Central memory CD8-positive, alpha-beta T cell (primary cell): ENCODE measurements around the gene LRCH4.
"Not testable (repeated sequence)": the region's sequence is repeated elsewhere in the genome, so short reads cannot be mapped to it uniquely, and the experiment has no call there.

Source experiments
- ATAC-seq: fragments of 150-1000 bp; cut with Tn5 transposase; replicated peaks from 2 replicates; pipeline ENCODE4 v1.10.0; 2022; ENCODE audit warnings: mild to moderate bottlenecking, moderate FRiP score, moderate number of reproducible peaks; ENCODE audit not compliant: poor library complexity, severe bottlenecking; ENCODE audit errors: extremely low read depth
- DNase-seq, 2 donors: peaks; one replicate each; pipeline ENCODE4 v3.0.0; 2021; ENCODE audit warnings: low spot score in 2 of 2
- H3K27ac Mint-ChIP-seq: one replicate; pipeline ENCODE4 v1.8.0; 2022; ENCODE audit warnings: low read depth, mild to moderate bottlenecking, moderate library complexity, mixed read lengths
- H3K27me3 Mint-ChIP-seq: one replicate; pipeline ENCODE4 v1.8.0; 2022; ENCODE audit warnings: mixed read lengths
- H3K36me3 Mint-ChIP-seq: one replicate; pipeline ENCODE4 v1.8.0; 2022; ENCODE audit warnings: mild to moderate bottlenecking, moderate library complexity, mixed read lengths; ENCODE audit not compliant: insufficient read depth
- H3K4me1 Mint-ChIP-seq: one replicate; pipeline ENCODE4 v1.8.0; 2022; ENCODE audit warnings: mixed read lengths
- H3K4me3 Mint-ChIP-seq: one replicate; pipeline ENCODE4 v1.8.0; 2022; ENCODE audit warnings: mild to moderate bottlenecking, moderate library complexity, mixed read lengths
- H3K9me3 Mint-ChIP-seq: one replicate; pipeline ENCODE4 v1.8.0; 2022; ENCODE audit warnings: mixed read lengths

Gene LRCH4

DNA sequence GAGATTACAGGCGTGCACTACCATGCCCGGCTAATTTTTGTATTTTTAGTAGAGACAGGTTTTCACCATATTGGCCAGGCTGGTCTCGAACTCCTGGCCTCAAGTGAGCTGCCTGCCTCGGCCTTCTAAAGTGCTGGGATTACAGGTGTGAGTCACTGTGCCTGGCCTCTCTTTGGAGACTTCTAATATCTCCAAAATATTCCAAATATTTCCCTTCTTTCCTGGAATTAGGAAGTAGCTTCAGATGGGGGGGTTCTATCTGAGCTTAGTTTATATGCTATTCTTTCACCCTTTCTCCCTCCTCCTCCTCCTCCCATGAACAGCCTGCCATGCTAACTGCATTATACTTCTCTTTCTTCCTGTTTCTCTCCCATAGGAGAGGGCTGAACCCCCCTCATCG is 37.5 kb downstream of the LRCH4 start:
- Mint-ChIP-seq H3K4me1 (peaks cover 73% of the 10 kb centered on the region), H3K36me3 (peaks cover 31% of the 10 kb centered on the region), H3K27ac (peak overlapping the region; percentile 93), H3K4me3 (peak overlapping the region; percentile 43)
- H3K27me3 Mint-ChIP-seq, DNase-seq, ATAC-seq, H3K9me3 Mint-ChIP-seq: not testable (repeated sequence)

DNA sequence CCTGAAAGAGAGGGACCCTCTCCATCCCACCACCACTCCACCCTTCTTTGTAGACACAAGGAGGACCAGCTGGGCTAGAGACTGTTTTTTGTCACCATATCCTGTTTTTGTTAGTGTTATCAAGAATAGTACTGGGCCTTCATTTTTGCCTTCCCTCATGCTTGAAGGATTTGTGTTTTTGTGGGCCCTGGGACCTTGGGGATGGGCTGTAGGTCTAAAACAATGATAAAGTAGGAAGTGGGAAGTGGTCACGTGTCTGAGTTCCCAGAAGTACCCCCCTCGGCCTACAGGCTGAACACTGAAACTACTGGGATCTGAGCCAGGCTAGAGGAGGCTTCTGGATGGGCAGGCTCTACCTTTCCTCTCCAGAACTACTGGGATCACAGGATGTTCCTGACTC is 38.1 kb downstream of the LRCH4 start:
- peak overlapping the region; percentile 94 for H3K4me3 Mint-ChIP-seq
- H3K27ac Mint-ChIP-seq, result peak overlapping the region; percentile 93
- peaks cover 26% of the 10 kb centered on the region for H3K36me3 Mint-ChIP-seq
- DNase-seq, result no peak
- no peaks in the 10 kb centered on the region for H3K9me3 Mint-ChIP-seq
- H3K4me1 Mint-ChIP-seq, result peaks cover 79% of the 10 kb centered on the region
- H3K27me3 Mint-ChIP-seq, result no peaks in the 10 kb centered on the region
- no peak for ATAC-seq

DNA sequence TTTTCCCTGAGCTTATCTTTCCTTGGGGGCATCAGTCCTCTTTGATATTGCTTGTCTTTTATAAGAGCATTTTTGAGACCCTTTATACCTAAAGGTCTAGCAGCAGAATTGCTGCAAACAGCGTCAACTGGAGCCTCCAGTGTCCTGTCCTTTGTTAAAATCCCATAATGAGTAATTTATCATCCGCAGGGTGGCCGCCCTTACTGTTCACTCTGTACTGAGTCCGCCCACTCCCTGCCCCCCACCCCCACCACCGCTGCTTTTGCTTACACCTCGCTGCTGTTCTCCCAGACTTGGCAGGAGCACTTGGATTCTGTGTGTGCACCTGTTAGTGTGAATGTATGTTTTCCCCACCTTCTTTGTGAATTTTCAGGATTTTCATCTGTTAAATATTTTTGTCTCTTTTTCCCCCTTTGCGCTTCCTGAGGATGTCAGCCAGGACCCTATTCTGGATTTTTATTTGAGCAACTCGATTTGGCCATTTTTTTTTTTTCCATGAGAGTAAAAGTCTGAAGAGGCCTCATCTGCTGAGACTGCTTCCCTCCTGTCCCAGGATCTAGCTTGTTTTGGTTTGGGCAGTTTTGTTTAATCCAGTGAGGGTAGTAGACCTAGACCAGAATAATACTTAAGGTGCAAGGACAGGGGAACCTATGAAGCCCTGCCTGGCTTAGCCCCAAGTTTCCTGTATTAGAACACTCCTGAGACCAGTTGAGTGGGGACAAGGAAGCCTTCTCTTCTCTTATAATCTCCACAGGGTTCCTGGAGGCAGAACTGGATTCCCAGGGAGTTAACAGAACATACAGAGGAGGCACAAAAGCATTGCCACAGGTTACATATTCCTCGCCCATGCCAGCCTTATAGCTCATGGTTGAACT is 38.8 kb downstream of the LRCH4 start:
- H3K9me3 Mint-ChIP-seq, result no peaks in the 10 kb centered on the region
- no peak for ATAC-seq

DNA sequence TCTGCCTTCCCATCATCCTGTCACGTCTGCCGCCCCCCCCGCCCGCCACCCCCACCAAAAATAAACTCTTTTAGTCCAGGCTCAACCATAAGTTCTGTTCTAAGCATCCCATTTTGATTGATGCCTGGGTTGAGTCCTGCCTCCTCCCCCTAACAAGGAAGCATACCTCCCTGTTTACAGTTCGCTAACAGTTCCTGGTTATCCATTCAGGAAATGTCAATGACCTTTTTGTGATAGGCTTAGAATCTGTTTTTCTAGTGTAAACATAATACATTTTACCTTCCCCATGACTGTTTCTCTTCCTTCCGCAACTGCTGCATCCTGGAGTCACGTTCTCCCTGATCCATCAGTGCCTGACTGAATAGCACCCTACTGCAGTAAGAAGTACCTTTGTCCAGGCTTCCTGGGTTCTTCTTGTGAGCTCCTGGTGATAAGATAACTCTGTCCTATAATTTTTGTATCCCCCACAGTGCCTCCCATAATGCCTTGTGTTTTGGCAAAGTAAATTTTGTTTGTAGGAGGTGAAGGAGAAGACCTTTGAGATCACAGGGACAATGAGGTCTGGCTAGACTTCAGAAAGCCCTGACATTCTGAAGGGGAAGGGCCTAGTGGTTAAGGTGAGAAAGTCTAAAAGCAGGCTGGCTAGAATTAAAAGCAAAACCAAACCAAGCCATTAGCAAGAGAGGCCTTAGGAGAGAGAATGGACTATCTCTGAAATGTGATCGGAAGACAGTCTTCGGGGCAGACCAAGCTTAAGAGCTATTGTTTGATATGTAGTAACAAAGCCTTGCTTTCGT is 39.6 kb downstream of the LRCH4 start:
- H3K27me3 Mint-ChIP-seq, result no peaks in the 10 kb centered on the region
- ATAC-seq (peak; percentile 84), DNase-seq (peak in 1 of 2 donors; percentile 38)
- peaks cover 88% of the 10 kb centered on the region for H3K4me1 Mint-ChIP-seq
- H3K27ac Mint-ChIP-seq, result peak overlapping the region; percentile 93
- no peaks in the 10 kb centered on the region for H3K9me3 Mint-ChIP-seq
- peaks cover 23% of the 10 kb centered on the region for H3K36me3 Mint-ChIP-seq
- H3K4me3 Mint-ChIP-seq, result peak overlapping the region; percentile 94

More for the DNA sequence above, 38.8 kb downstream of the LRCH4 start:
- Mint-ChIP-seq H3K36me3 (peaks cover 23% of the 10 kb centered on the region), H3K27me3 (no peaks in the 10 kb centered on the region), H3K4me1 (peaks cover 81% of the 10 kb centered on the region), H3K27ac (peak overlapping the region; percentile 93), H3K4me3 (peak overlapping the region; percentile 94)
- DNase-seq, result no peak

DNA sequence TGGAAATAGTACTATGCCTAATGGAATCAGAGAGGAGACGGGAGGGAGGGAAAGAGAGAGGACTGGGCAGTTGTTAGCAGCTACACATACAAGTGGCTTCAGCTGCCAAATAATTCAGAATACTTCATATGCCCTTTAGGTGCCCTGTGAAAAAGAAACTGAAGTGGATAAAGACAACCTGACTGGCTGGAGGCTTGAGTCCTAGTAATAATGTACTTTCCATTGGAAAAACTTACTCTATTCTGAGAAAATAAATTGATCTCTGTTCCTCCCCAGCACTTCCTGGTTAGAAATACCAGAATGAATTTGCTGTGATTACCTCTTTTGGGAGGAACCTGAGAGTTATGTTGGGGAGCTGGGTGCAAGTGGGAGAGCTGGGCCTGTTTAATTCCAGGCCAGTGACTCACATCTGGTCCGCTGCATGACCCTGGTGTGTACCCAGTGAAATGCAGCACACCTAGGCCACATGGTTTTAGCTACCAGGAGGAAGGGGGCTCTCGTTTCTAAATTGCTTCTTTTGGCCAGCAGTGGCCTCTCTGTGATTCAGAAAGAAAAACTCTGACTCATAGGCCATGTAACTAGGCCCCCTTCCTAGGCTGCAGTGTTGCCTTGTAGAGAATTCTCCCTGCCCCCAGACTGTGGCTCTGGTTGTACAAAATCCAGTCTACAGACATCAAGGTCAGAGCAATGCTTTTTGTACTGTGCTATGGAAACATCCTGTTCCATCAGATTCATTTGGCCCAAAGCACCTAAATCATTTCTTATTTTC is 40.4 kb downstream of the LRCH4 start:
- H3K9me3 Mint-ChIP-seq, result no peaks in the 10 kb centered on the region
- peaks cover 21% of the 10 kb centered on the region for H3K36me3 Mint-ChIP-seq

DNA sequence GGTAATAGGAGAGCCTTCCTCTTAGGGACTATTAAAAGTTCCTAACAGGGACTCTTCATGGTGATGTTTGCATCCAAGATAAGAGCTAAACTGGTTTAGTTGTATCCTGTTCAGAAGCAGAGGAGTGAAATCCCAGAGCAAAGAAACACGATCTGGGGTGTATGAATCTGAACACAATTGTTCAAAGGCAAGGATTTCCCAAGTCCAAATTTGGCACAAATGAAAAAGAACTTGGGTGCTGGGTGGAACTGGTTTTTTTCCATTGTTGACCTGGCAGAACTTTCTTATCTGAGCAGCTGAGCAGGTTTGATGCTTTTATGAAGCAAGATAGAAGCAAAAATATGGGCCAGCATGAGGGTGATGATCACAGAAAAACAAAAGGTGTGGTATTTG is 41.0 kb downstream of the LRCH4 start:
- H3K9me3 Mint-ChIP-seq, result no peaks in the 10 kb centered on the region
- ATAC-seq (no peak), DNase-seq (no peak)
- peaks cover 84% of the 10 kb centered on the region for H3K4me1 Mint-ChIP-seq
- H3K36me3 Mint-ChIP-seq, result peaks cover 17% of the 10 kb centered on the region
- no peaks in the 10 kb centered on the region for H3K27me3 Mint-ChIP-seq
- H3K27ac Mint-ChIP-seq, result peak overlapping the region; percentile 93
- H3K4me3 Mint-ChIP-seq, result peak overlapping the region; percentile 94

More for the DNA sequence above, 40.4 kb downstream of the LRCH4 start:
- no peaks in the 10 kb centered on the region for H3K27me3 Mint-ChIP-seq
- peak overlapping the region; percentile 93 for H3K27ac Mint-ChIP-seq
- H3K4me1 Mint-ChIP-seq, result peaks cover 90% of the 10 kb centered on the region
- DNase-seq, result no peak
- peak overlapping the region; percentile 94 for H3K4me3 Mint-ChIP-seq
- ATAC-seq, result peak; percentile 37

DNA sequence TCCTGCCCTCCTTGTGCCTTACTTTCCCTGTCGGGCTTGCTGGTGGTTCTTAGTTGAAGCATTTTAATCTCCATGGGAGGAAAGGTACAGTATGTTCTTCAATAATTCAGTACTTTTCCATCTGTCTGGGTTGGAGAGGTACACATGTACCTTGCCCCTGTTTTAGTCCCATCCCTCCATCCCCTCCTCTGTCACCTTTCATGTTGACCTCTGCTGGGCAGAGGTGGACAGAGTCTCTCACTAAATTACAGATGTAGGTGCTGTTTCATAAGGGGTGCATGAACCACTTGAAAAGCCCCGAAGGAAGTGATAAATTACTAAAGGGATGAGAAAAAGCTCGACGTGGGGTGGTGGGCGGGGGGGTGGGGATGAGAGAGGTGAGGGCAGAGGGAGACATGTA is 41.5 kb downstream of the LRCH4 start:
- Mint-ChIP-seq H3K27me3 (no peaks in the 10 kb centered on the region), H3K4me1 (peaks cover 86% of the 10 kb centered on the region), H3K4me3 (peak overlapping the region; percentile 94), H3K27ac (peak overlapping the region; percentile 93), H3K36me3 (peaks cover 13% of the 10 kb centered on the region), H3K9me3 (no peaks in the 10 kb centered on the region)
- DNase-seq, result no peak
- ATAC-seq, result no peak

DNA sequence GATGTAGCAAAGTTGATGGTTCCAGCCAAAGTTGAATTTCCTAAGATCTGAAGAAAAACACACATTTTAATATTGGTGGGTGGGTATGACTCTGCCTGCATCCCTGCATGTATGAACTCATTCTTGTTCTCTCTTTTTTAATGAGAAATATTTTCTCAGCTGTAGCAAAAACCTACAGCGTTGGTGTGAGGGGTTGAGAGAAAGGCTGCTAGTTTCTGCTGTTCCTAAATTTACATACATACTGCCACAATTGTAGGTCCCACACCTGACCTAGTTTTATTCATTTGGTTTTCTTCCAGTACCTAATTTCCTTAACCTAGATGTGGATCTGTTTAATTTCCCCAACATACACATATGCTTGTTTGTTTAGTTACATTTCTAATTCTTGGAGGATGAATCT is 42.3 kb downstream of the LRCH4 start:
- ATAC-seq, result no peak
- no peak for DNase-seq
- peak overlapping the region; percentile 93 for H3K27ac Mint-ChIP-seq
- no peaks in the 10 kb centered on the region for H3K27me3 Mint-ChIP-seq
- H3K36me3 Mint-ChIP-seq, result peaks cover 19% of the 10 kb centered on the region
- peaks cover 87% of the 10 kb centered on the region for H3K4me1 Mint-ChIP-seq
- no peaks in the 10 kb centered on the region for H3K9me3 Mint-ChIP-seq
- peak overlapping the region; percentile 94 for H3K4me3 Mint-ChIP-seq

DNA sequence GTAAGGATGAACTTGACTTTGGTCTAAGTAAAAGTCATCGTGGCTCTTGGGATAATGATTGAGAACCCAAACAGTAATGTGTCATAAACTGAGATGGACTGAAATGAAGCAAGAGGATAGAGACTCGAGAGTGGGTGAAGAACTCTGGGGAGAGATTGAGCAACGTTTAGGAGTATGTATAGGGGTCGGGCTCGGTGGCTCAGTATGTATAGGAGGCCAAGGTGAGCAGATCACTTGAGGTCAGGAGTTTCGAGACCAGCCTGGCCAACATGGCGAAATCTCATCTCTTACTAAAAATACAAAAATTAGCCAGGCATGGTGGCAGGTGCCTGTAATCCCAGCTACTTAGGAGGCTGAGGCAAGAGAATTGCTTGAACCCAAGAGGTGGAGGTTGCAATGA is 44.6 kb downstream of the LRCH4 start:
- not testable (repeated sequence) for DNase-seq

DNA sequence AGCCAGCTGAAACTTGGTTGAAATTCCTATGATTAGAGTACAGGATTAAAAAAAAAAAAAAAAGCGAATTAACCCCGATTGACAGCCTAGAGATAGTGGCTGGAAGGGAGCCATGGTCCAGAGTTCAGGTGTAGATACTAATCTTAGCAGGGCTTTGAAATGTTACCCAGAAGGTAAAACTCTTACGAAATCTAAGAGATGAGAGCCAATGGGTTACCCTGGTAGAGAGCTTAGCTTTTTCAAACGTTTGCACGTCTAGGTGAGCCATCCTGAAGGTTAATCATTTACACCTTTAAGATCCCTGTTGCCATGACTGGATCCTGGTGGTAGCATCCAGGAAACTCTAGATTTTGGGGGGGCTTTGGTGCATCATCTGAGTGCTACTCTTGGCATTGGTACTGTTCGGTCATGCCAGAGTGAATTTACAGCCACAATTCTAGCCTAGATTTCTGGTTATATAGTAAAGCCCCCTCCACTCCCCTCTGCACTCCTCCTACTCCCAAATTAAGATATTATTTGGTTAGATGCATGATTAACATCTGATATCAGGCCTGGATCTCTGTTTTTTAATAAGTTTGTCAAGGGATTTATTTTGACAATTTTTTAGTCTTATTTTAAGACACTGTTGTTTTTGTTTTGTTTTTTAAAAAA is 45.7 kb downstream of the LRCH4 start:
- Mint-ChIP-seq H3K36me3 (peaks cover 11% of the 10 kb centered on the region), H3K9me3 (no peaks in the 10 kb centered on the region), H3K4me1 (peaks cover 60% of the 10 kb centered on the region), H3K27ac (peak overlapping the region; percentile 90), H3K27me3 (no peaks in the 10 kb centered on the region), H3K4me3 (peak overlapping the region; percentile 94)
- ATAC-seq (no peak), DNase-seq (no peak)

More for the DNA sequence above, 44.6 kb downstream of the LRCH4 start:
- not testable (repeated sequence) for H3K27ac Mint-ChIP-seq, ATAC-seq, H3K9me3 Mint-ChIP-seq, H3K27me3 Mint-ChIP-seq
- Mint-ChIP-seq H3K4me1 (peaks cover 71% of the 10 kb centered on the region), H3K36me3 (peaks cover 14% of the 10 kb centered on the region), H3K4me3 (peak overlapping the region; percentile 94)

DNA sequence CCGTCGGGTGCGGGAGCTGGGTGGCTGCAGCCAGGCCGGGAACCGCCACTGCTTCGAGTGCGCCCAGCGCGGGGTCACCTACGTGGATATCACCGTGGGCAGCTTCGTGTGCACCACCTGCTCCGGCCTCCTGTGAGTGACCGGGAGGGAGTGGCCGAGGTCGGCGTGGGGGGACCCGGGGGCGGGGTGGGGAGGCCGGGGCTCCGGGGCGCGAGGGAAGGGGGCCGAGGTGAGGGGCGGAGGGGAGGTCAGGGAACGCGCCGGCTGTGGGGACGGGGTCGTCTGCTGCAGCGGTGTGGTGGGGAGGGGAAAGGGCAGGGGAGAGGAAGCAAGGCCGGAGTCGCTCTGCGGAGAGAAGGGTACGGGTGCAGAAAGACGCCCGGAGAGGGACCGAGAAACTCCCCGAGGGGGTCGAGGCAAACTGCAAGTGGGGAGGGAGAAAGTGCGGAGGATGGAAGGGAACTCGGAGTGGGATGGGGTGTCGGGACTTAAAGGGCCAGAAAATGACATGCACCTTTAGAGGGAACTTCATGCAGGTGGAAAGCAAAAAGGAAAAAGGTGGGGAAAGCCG is 46.4 kb downstream of the LRCH4 start:
- Mint-ChIP-seq H3K27ac (peak overlapping the region; percentile 90), H3K4me1 (peaks cover 54% of the 10 kb centered on the region), H3K4me3 (peak overlapping the region; percentile 94), H3K27me3 (no peaks in the 10 kb centered on the region), H3K36me3 (peaks cover 11% of the 10 kb centered on the region), H3K9me3 (no peaks in the 10 kb centered on the region)
- ATAC-seq (no peak), DNase-seq (no peak)
